ENCODE data around the gene MMP27. TPM values are rescaled to one million over a fixed set of nuclear protein-coding genes. Genes with fewer than 3 reads are reported as not detected.

Gene MMP27
- total RNA-seq, 2 donors from 2014 or later, result 0.16 TPM; not detected in 1

DNA sequence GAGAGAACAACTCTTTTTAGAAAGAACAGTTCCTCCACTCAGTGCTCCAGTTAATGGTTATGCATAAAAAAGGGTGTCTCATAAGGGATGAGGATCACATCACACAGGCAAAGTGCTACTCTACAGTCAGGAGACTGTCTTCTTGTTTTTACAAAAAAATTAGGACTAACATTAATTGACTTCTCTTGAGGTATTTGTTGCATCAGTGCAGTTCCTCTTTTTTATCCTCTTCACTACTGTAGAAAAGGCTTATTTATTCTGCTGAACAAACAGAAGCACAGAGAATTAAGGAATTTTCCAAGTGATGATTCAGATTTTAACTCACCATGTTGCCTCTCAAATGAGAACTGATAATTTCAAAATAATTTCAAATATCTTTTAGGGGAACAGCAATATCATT lies 17.3 kb upstream of the MMP27 start:
- Histone ChIP-seq H3K4me3 (no peak overlapping the region), H3K36me3 (no peaks in the 10 kb centered on the region), H3K27me3 (no peaks in the 10 kb centered on the region), H3K9ac (ENCODE audit: low read depth in 2 of 2, low read length in 2 of 2) (no peak overlapping the region), H3K27ac (no peak overlapping the region), H3K9me3 (no peaks in the 10 kb centered on the region), H3K4me1 (no peaks in the 10 kb centered on the region)
- TF ChIP-seq, protein P1, sequence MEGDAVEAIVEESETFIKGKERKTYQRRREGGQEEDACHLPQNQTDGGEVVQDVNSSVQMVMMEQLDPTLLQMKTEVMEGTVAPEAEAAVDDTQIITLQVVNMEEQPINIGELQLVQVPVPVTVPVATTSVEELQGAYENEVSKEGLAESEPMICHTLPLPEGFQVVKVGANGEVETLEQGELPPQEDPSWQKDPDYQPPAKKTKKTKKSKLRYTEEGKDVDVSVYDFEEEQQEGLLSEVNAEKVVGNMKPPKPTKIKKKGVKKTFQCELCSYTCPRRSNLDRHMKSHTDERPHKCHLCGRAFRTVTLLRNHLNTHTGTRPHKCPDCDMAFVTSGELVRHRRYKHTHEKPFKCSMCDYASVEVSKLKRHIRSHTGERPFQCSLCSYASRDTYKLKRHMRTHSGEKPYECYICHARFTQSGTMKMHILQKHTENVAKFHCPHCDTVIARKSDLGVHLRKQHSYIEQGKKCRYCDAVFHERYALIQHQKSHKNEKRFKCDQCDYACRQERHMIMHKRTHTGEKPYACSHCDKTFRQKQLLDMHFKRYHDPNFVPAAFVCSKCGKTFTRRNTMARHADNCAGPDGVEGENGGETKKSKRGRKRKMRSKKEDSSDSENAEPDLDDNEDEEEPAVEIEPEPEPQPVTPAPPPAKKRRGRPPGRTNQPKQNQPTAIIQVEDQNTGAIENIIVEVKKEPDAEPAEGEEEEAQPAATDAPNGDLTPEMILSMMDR (IDR thresholded peaks at IDR 0.05), result no peak
- intact Hi-C loops (cut with DNase I), result no loop called here
- no peak for DNase-seq

DNA sequence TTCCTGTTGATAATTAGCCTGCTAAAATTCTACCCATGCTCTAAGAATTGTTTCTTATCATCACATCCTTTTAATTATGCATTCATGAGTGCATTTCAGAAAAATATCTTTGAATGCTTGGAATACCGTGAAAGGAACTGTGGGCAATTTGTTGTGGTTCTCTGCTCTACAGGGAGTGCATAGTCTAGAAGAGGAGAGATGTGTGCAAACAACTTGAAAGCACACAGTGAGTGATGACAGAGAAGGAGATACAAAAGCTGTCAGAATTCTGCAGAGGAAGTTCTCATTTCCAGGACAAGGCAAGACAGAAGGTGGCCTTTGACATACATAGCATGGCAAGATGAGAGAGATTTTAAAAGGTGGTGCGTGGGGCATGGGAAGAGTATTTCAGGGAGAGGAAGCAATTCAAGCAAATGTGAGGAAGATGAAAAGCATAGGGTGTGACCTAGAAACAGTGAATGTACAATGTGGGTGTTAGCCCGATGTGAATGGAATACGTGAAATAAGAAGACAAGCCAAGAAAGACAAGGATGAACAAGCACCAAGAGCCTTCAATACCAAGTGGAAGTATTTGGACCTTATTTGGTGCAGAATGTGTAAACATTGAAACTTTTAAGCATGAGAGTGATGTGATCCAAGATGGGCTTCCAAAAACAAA lies 14.2 kb upstream of the MMP27 start:
- H3K4me3 ChIP-seq, result no peak overlapping the region
- TF ChIP-seq, protein P1 (IDR thresholded peaks at IDR 0.05), result no peak
- intact Hi-C loops (cut with DNase I), result no loop called here

DNA sequence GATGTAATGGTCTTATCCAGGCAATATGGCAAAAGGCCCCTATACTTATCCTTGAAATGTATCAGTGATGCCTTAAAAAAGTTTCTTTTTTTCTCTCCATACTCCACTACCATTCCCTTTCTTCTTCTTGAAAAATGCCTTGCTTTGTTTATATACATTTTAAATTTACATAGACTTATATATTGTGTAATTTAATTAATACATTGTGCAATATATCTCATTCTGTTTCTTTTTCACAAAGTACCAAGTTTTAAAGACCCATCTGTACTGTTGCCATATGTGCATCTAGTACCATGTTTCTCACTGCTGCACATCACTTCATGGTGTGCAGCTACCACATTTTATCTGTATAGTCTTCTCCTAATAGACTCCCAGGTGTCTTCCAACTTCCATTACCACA lies 11.7 kb upstream of the MMP27 start:
- H3K27me3 ChIP-seq, result no peaks in the 10 kb centered on the region
- no peaks in the 10 kb centered on the region for H3K36me3 ChIP-seq
- intact Hi-C loops (cut with DNase I), result no loop called here
- H3K4me1 ChIP-seq, result no peaks in the 10 kb centered on the region
- DNase-seq, result no peak
- no peaks in the 10 kb centered on the region for H3K9me3 ChIP-seq
- no peak overlapping the region for H3K9ac ChIP-seq (ENCODE audit: low read depth in 2 of 2, low read length in 2 of 2)
- no peak overlapping the region for H3K4me3 ChIP-seq
- H3K27ac ChIP-seq, result no peak overlapping the region
- TF ChIP-seq, protein P1 (IDR thresholded peaks at IDR 0.05), result no peak

More for the DNA sequence above, 14.2 kb upstream of the MMP27 start:
- no peaks in the 10 kb centered on the region for H3K36me3 ChIP-seq
- no peaks in the 10 kb centered on the region for H3K27me3 ChIP-seq
- H3K4me1 ChIP-seq, result no peaks in the 10 kb centered on the region
- H3K27ac ChIP-seq, result no peak overlapping the region
- no peaks in the 10 kb centered on the region for H3K9me3 ChIP-seq
- no peak overlapping the region for H3K9ac ChIP-seq (ENCODE audit: low read depth in 2 of 2, low read length in 2 of 2)
- DNase-seq, result no peak

DNA sequence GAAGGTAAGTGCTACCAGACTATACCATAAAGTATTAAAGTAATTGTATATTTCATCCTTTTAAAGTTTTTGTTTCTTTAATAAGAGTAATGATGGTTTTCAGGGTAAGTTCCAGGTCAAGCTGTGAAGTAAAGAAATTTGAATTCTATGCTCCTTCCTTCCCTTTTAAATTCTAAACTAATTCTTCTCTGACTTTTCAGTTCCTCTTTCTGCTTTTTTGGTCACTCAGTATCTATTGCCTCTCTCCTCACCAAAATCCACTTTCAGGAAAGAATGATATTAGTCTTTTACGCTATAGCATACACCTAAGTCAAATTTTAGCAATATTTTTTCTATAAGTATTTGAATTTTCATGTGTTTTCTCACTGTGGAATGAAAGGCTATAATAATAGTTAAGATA lies 11.0 kb upstream of the MMP27 start:
- TF ChIP-seq, protein P1 (IDR thresholded peaks at IDR 0.05), result no peak
- DNase-seq, result no peak
- Histone ChIP-seq H3K4me1 (no peaks in the 10 kb centered on the region), H3K4me3 (no peak overlapping the region), H3K27me3 (no peaks in the 10 kb centered on the region), H3K9me3 (no peaks in the 10 kb centered on the region), H3K27ac (no peak overlapping the region), H3K36me3 (no peaks in the 10 kb centered on the region), H3K9ac (ENCODE audit: low read depth in 2 of 2, low read length in 2 of 2) (no peak overlapping the region)
- intact Hi-C loops (cut with DNase I), result no loop called here

DNA sequence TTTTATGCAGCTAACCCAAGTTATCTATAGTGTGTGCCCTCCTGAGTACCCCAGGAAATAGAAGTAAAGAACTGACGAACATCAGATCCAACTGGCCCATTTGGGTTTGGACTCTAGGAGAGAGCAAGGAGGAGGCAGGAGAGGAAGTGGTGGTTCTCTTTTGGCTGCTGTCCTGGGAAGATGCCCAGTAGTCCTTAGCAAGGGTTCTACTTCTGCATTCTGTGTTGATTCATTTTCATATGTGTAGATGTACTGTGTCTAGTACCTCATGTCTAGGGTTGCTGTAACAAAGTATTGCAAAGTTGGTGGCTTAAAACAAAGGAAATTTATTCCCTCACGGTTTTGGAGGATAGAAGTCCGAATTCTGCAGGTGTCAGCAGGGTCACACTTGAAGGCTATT lies 6.6 kb upstream of the MMP27 start:
- intact Hi-C loops (cut with DNase I), result no loop called here
- no peak for DNase-seq

More for the DNA sequence above, 6.6 kb upstream of the MMP27 start:
- TF ChIP-seq, protein P1 (IDR thresholded peaks at IDR 0.05), result no peak
- Histone ChIP-seq H3K27ac (no peak overlapping the region), H3K9me3 (no peaks in the 10 kb centered on the region), H3K36me3 (no peaks in the 10 kb centered on the region), H3K27me3 (no peaks in the 10 kb centered on the region), H3K4me1 (no peaks in the 10 kb centered on the region), H3K4me3 (no peak overlapping the region), H3K9ac (ENCODE audit: low read depth in 2 of 2, low read length in 2 of 2) (no peak overlapping the region)
